Right lobe of liver (tissue), 4 donors: ENCODE measurements around the gene GPBP1L1.

Experiments
- POLR2A ChIP-seq: fragments of 450-650 bp; IDR thresholded peaks from one replicate; pipeline ENCODE4 v1.6.1; 2017; ENCODE audit warnings: antibody characterized with exemption, mild to moderate bottlenecking
- TF ChIP-seq, protein P1 (sequence below), 4 donors: fragments of 200-600 bp in 3 of 4; fragments of 450-650 bp in 1 of 4; IDR thresholded peaks; one replicate each; pipeline versions ENCODE4 v1.5.1 to v1.8.0; 2016 to 2022; ENCODE audit warnings: antibody characterized with exemption in 4 of 4, mild to moderate bottlenecking in 2 of 4
- donor health status: DM: no; HTN: no; CAD: no.
- donor health status: DM: no; HTN: no; CAD: no.
- donor health status: DM: no; HTN: yes; CAD: no.

DNA sequence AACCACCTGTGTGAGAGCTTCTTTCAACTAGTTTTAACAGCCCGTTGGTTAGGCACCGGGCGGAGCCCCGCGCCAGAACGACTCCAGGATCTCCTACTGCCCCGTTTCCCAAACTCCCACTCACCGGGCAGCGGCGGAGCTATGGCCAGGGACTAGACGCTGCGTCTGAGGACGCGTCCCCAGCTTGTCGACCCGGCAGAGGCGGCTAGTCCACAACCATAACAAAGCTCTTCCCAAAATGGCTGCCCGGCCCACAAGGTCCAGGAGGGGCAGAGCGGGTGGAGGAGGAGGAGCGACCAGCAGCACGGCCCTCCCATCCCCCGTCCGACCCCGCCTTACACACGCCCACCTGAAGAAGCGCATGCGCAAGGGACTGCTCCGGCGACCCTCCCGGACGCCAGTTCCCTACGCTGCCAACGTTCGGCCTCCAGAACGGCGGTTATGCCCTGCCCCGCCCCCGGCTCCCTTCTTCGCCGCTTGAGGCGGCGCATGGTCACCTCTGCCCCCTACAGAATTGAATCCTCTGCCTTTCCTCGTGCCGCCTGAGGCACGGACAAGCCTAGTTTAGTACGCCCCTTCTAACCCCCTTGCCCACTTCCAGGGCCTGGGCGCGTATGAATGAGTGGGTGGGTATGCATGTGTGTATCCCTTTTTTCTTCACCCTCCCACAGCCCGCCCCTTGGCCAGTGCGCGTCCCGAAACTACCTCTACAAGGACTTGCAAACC lies at the start of gene GPBP1L1:
- TF ChIP-seq, protein P1, sequence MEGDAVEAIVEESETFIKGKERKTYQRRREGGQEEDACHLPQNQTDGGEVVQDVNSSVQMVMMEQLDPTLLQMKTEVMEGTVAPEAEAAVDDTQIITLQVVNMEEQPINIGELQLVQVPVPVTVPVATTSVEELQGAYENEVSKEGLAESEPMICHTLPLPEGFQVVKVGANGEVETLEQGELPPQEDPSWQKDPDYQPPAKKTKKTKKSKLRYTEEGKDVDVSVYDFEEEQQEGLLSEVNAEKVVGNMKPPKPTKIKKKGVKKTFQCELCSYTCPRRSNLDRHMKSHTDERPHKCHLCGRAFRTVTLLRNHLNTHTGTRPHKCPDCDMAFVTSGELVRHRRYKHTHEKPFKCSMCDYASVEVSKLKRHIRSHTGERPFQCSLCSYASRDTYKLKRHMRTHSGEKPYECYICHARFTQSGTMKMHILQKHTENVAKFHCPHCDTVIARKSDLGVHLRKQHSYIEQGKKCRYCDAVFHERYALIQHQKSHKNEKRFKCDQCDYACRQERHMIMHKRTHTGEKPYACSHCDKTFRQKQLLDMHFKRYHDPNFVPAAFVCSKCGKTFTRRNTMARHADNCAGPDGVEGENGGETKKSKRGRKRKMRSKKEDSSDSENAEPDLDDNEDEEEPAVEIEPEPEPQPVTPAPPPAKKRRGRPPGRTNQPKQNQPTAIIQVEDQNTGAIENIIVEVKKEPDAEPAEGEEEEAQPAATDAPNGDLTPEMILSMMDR (IDR thresholded peaks at IDR 0.05) = no peak
- no peak for TF ChIP-seq POLR2A
